Chondrocyte (in vitro differentiated cells): ENCODE data around the gene SSNA1. TPM values are rescaled to one million over a fixed set of nuclear protein-coding genes. Genes with fewer than 3 reads are reported as not detected.

ENCODE experiments used
- DNase-seq: peaks from one replicate; pipeline ENCODE4 v3.0.0; 2021; ENCODE audit warnings: mixed read lengths, low spot score
- H3K27ac Mint-ChIP-seq: one replicate; pipeline ENCODE4 v1.8.0; 2021; ENCODE audit warnings: mild to moderate bottlenecking, moderate library complexity, mixed read lengths; ENCODE audit not compliant: unreplicated experiment
- H3K27me3 Mint-ChIP-seq: 2 replicates; pipeline ENCODE4 v1.8.0; 2021; ENCODE audit warnings: low read depth, mixed read lengths
- H3K36me3 Mint-ChIP-seq: 2 replicates; pipeline ENCODE4 v1.8.0; 2021; ENCODE audit warnings: low read depth, mixed read lengths
- H3K4me1 Mint-ChIP-seq: 2 replicates; pipeline ENCODE4 v1.8.0; 2021; ENCODE audit warnings: low read depth, mild to moderate bottlenecking, mixed read lengths
- H3K4me3 Mint-ChIP-seq: one replicate; pipeline ENCODE4 v1.8.0; 2021; ENCODE audit warnings: mild to moderate bottlenecking, moderate library complexity, mixed read lengths; ENCODE audit not compliant: unreplicated experiment
- H3K9me3 Mint-ChIP-seq: 2 replicates; pipeline ENCODE4 v1.8.0; 2021; ENCODE audit warnings: low read depth, mixed read lengths
- CTCF ChIP-seq: fragments of 200-600 bp; sonication (generic); IDR thresholded peaks from 2 replicates; pipeline ENCODE4 v1.5.0; 2021; ENCODE audit warnings: antibody characterized with exemption, mild to moderate bottlenecking, moderate library complexity
- total RNA-seq: library from RNA; stranded (reverse); gene quantifications from 3 replicates; pipeline ENCODE4 v1.2.1, GENCODE V29; 2021

SSNA1 gene
- total RNA-seq, 1 donor from 2014 or later: 55.5 TPM

GRCh38 chr9:137160716-137161557, 27.5 kb upstream of the SSNA1 start:
- Mint-ChIP-seq H3K27ac (no peak overlapping the region), H3K4me3 (no peak overlapping the region), H3K27me3 (peaks cover 45% of the 10 kb centered on the region), H3K4me1 (peaks cover 5% of the 10 kb centered on the region), H3K36me3 (no peaks in the 10 kb centered on the region), H3K9me3 (no peaks in the 10 kb centered on the region)
- no peak for TF ChIP-seq CTCF
- DNase-seq: no peak

DNA sequence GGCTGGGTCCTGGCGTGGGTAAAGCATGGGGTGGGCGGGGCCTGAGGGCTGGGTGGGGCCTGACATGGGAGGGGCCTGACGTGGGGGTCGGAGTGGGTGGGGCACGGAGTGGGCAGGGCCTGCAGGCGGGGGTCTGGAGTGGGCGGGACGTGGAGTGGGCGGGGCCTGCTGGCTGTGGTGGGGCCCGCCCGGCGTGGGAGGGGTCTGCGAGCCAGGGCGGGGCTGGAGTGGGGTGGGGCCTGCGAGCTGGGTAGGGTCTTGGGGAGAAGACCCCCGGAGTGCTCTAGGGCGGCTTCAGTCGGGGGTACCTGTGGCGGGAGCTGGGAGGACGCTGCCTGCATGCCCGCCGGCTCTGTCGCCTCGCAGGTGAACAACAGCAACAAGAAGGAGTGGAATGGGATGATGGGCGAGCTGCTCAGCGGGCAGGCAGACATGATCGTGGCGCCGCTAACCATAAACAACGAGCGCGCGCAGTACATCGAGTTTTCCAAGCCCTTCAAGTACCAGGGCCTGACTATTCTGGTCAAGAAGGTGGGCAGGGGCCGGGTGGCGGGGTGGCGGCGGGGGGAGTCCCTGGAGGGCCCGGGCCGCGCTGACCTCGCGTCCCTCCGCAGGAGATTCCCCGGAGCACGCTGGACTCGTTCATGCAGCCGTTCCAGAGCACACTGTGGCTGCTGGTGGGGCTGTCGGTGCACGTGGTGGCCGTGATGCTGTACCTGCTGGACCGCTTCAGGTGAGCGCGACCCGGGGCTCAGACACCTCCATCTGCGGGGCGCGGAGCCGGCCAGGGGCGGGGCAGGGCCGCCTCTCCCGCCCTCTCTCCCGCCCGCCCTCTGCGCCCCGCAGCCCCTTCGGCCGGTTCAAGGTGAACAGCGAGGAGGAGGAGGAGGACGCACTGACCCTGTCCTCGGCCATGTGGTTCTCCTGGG, 26.7 kb upstream of the SSNA1 start:
- Mint-ChIP-seq H3K9me3 (no peaks in the 10 kb centered on the region), H3K27ac (no peak overlapping the region), H3K4me1 (peaks cover 5% of the 10 kb centered on the region), H3K36me3 (no peaks in the 10 kb centered on the region), H3K4me3 (no peak overlapping the region), H3K27me3 (peaks cover 50% of the 10 kb centered on the region)
- TF ChIP-seq CTCF: no peak
- DNase-seq: no peak

- no peaks in the 10 kb centered on the region for H3K9me3 Mint-ChIP-seq
- no peaks in the 10 kb centered on the region for H3K36me3 Mint-ChIP-seq
- no peak for DNase-seq
- peak; percentile 33 for TF ChIP-seq CTCF
- H3K27me3 Mint-ChIP-seq: peaks cover 52% of the 10 kb centered on the region
- H3K4me3 Mint-ChIP-seq: peak overlapping the region; percentile 55
- H3K4me1 Mint-ChIP-seq: peaks cover 5% of the 10 kb centered on the region
- no peak overlapping the region for H3K27ac Mint-ChIP-seq
These were observed 25.7 kb upstream of the SSNA1 start for GRCh38 chr9:137162505-137163364.

GRCh38 chr9:137163365-137163715, 25.1 kb upstream of the SSNA1 start:
- Mint-ChIP-seq H3K9me3 (no peaks in the 10 kb centered on the region), H3K27me3 (peaks cover 48% of the 10 kb centered on the region), H3K4me1 (peaks cover 5% of the 10 kb centered on the region), H3K27ac (no peak overlapping the region), H3K4me3 (peak overlapping the region; percentile 55), H3K36me3 (no peaks in the 10 kb centered on the region)
- TF ChIP-seq CTCF: no peak
- no peak for DNase-seq
